HCT116 (cell line): ENCODE measurements around the gene POC1A. TPM values are rescaled to one million over a fixed set of nuclear protein-coding genes. Genes with fewer than 3 reads are reported as not detected.

Source experiments
- ATAC-seq: fragments of 200-7000 bp; cut with Tn5 transposase; 2 replicates; pipeline ENCODE4 v1.9.1; 2020; ENCODE audit warnings: mild to moderate bottlenecking, moderate library complexity
- BruUV-seq: library from RNA; stranded (reverse); fragments of 400-500 nt; replicated peaks from 2 replicates; lab custom pipeline; 2021; lab: Mats Ljungman, UMichigan
- CTCF ChIA-PET: fragments of 300-600 bp; sonication (Branson Sonifier 250); formaldehyde crosslinking; loops from one replicate; lab custom pipeline; 2021; ENCODE audit warnings: antibody characterized with exemption; lab: Charles Lee
- POLR2A ChIA-PET: fragments of 300-600, 350-600 bp; sonication (Branson Sonifier 250); formaldehyde crosslinking; loops from one replicate; lab custom pipeline; 2021; ENCODE audit warnings: antibody characterized with exemption; lab: Charles Lee
- RAD21 ChIA-PET, 2 experiments: fragments of 300-600 bp; sonication (Branson Sonifier 250); formaldehyde crosslinking; loops; one replicate each; lab custom pipeline; 2023; ENCODE audit warnings: low total read pairs in 2 of 2; ENCODE audit not compliant: uncharacterized antibody in 2 of 2, unreplicated experiment in 2 of 2, low non-redundant PET in 1 of 2; lab: Charles Lee
- DNase-seq: peaks from one replicate; pipeline ENCODE4 v3.0.0-alpha.2; 2010; ENCODE audit warnings: low read depth, low spot score
- H2AFZ ChIP-seq: fragments of 200-600 bp; shearing (Covaris generic), sonication (generic); 2 replicates; pipeline ENCODE4 v1.6.1; 2017; ENCODE audit warnings: low read depth, mixed run types, mixed read lengths, antibody characterized with exemption, low read length; ENCODE audit not compliant: poor library complexity, severe bottlenecking
- H3K27ac ChIP-seq: 2 replicates; pipeline ENCODE4 v1.5.1; 2012; ENCODE audit warnings: low read depth, low read length
- H3K27me3 ChIP-seq: fragments of 200-600 bp; sonication (generic); 2 replicates; pipeline ENCODE4 v1.6.1; 2016; ENCODE audit warnings: mixed run types, low read length, mixed read lengths; ENCODE audit not compliant: insufficient read depth
- H3K36me3 ChIP-seq, 2 experiments: fragments of 200-500 bp in 1 of 2; fragments of 200-600 bp in 1 of 2; sonication (Bioruptor generic) in 1 of 2; sonication (generic) in 1 of 2; 2 replicates each; pipeline versions ENCODE4 v1.5.1 to v1.6.1; 2014 to 2016; ENCODE audit warnings: low read length in 2 of 2, inconsistent platforms in 1 of 2, mixed read lengths in 1 of 2, mixed run types in 1 of 2; ENCODE audit not compliant: insufficient read depth in 2 of 2, control insufficient read depth in 1 of 2
- H3K4me1 ChIP-seq, 2 experiments: fragments of 200-600 bp in 1 of 2; sonication (generic) in 1 of 2; 2 replicates each; pipeline versions ENCODE4 v1.5.1 to v1.6.1; 2012 to 2017; ENCODE audit warnings: low read length in 2 of 2, inconsistent platforms in 1 of 2, mild to moderate bottlenecking in 1 of 2, mixed read lengths in 1 of 2, mixed run types in 1 of 2, moderate library complexity in 1 of 2; ENCODE audit not compliant: insufficient read depth in 2 of 2, control insufficient read depth in 1 of 2
- H3K4me2 ChIP-seq: fragments of 200-600 bp; sonication (generic); 2 replicates; pipeline ENCODE4 v1.6.1; 2017; ENCODE audit warnings: mixed run types, low read length, mixed read lengths
- H3K4me3 ChIP-seq, 2 experiments: fragments of 200-600 bp in 1 of 2; sonication (generic) in 1 of 2; replicated peaks in 1 of 2; 2 replicates each; pipeline ENCODE4 v1.5.1; 2011 to 2016; ENCODE audit warnings: low read length in 2 of 2, control low read depth in 1 of 2, low read depth in 1 of 2, mild to moderate bottlenecking in 1 of 2, mixed read lengths in 1 of 2, mixed run types in 1 of 2
- H3K79me2 ChIP-seq: fragments of 200-600 bp; sonication (generic); 2 replicates; pipeline ENCODE4 v1.6.1; 2017; ENCODE audit warnings: mild to moderate bottlenecking, mixed run types, low read length, moderate library complexity, mixed read lengths; ENCODE audit not compliant: insufficient read depth
- H3K9ac ChIP-seq: fragments of 200-600 bp; sonication (generic); 2 replicates; pipeline ENCODE4 v1.6.1; 2016; ENCODE audit warnings: low read length, mixed read lengths
- H3K9me2 ChIP-seq: fragments of 200-600 bp; sonication (generic), shearing (Covaris generic); 2 replicates; pipeline ENCODE4 v1.6.1; 2017; ENCODE audit warnings: mixed run types, mild to moderate bottlenecking, moderate library complexity; ENCODE audit not compliant: insufficient read depth
- H3K9me3 ChIP-seq, 2 experiments: fragments of 200-500 bp in 1 of 2; fragments of 200-600 bp in 1 of 2; sonication (Bioruptor generic) in 1 of 2; sonication (generic) in 1 of 2; 2 replicates each; pipeline ENCODE4 v1.6.1; 2014 to 2017; ENCODE audit warnings: low read length in 2 of 2, mixed read lengths in 2 of 2, inconsistent platforms in 1 of 2, low read depth in 1 of 2, mild to moderate bottlenecking in 1 of 2, mixed run types in 1 of 2, moderate library complexity in 1 of 2; ENCODE audit not compliant: control insufficient read depth in 1 of 2, insufficient read depth in 1 of 2
- H4K20me1 ChIP-seq: fragments of 200-600 bp; sonication (generic), shearing (Covaris generic); 2 replicates; pipeline ENCODE4 v1.6.1; 2017; ENCODE audit warnings: mixed run types, mild to moderate bottlenecking, moderate library complexity; ENCODE audit not compliant: insufficient read depth
- CBX3 ChIP-seq: IDR thresholded peaks from 2 replicates; pipeline ENCODE4 v1.6.1; 2012; ENCODE audit warnings: low read depth
- ELF1 ChIP-seq: IDR thresholded peaks from 2 replicates; pipeline ENCODE4 v1.6.1; 2012; ENCODE audit warnings: low read depth, borderline replicate concordance
- EZH2 ChIP-seq: fragments of 200-600 bp; sonication (generic); IDR thresholded peaks from 2 replicates; pipeline ENCODE4 v1.6.1; 2017; ENCODE audit warnings: antibody characterized with exemption, mixed run types
- RAD21 ChIP-seq: IDR thresholded peaks from 2 replicates; pipeline ENCODE4 v1.6.1; 2012; ENCODE audit warnings: low read depth, mild to moderate bottlenecking
- SIN3A ChIP-seq: IDR thresholded peaks from 2 replicates; pipeline ENCODE4 v1.6.1; 2012; ENCODE audit warnings: low read depth
- SP1 ChIP-seq: IDR thresholded peaks from 2 replicates; pipeline ENCODE4 v1.6.1; 2012; ENCODE audit warnings: low read depth
- ZFX ChIP-seq: fragments of 450-650 bp; IDR thresholded peaks from 2 replicates; pipeline ENCODE4 v1.6.1; 2017
- ZNF274 ChIP-seq: fragments of 200-500 bp; sonication (Bioruptor generic); IDR thresholded peaks from 2 replicates; pipeline ENCODE4 v1.6.1; 2014; ENCODE audit warnings: mild to moderate bottlenecking, low read depth, low read length, inconsistent platforms
- intact Hi-C: fragments of 100-400 bp; cut with micrococcal nuclease; formaldehyde crosslinking; loops from 2 replicates; pipeline ENCODE4 v1.10.0; 2022
- total RNA-seq: library from RNA; stranded (reverse); gene quantifications from one replicate; pipeline ENCODE4 v1.2.1, GENCODE V29; 2021; ENCODE audit not compliant: unreplicated experiment
- TF ChIP-seq, protein P1 (sequence below): IDR thresholded peaks from 2 replicates; pipeline ENCODE4 v1.6.1; 2012; ENCODE audit warnings: low read depth
- TF ChIP-seq, protein P2 (sequence below): IDR thresholded peaks from 2 replicates; pipeline ENCODE4 v1.6.1; 2012

POC1A gene
- total RNA-seq, 1 experiment from 2014 or later, result 34.0 TPM

DNA sequence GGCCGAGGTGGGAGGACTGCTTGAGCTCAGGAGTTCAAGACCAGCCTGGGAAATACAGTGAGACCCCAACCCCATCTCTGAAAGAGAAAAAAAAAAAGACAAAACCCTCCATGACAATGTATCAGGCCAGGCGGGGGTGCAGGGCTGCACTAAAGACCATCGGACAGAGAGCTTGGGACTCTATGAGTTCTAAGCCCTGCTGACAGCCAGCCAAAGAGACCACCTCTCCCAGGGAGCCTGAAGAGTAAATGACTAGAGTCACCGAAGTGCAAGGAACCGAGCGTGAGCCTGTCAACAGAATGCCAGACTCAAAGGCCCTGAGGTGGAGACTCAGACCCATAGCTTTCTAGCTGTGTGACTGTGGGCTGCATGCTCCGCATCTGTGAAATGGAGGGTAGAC lies 12.5 kb downstream of the POC1A start:
- CTCF ChIA-PET, result interaction anchor here (2.0 kb wide), 1 partner anchor 137 kb away, joined by 6 read pairs; no protein-coding TSS in a partner anchor
- Histone ChIP-seq H3K4me2 (no peak overlapping the region), H2AFZ (no peak overlapping the region), H3K27ac (no peak overlapping the region), H3K36me3 (peaks cover 7 to 20% of the 10 kb centered on the region in 2 experiments; a peak in 3 of 4 replicates), H3K9me2 (no peaks in the 10 kb centered on the region), H3K4me3 (no peak overlapping the region), H3K4me1 (peaks cover 0 to 4% of the 10 kb centered on the region in 2 experiments; a peak in 1 of 4 replicates)
- POLR2A ChIA-PET, result no interaction called here
- BruUV-seq, result no TSS peak
- intact Hi-C loops, result loop anchor here (5.0 kb wide), 1 partner anchor 89 kb away; no protein-coding TSS in a partner anchor
- RAD21 ChIA-PET, result no interaction called here
- TF ChIP-seq CBX3 (no peak), ELF1 (no peak), EZH2 (no peak), ZNF274 (no peak), SP1 (no peak), SIN3A (no peak), ZFX (no peak), RAD21 (no peak)
- TF ChIP-seq, protein P1, sequence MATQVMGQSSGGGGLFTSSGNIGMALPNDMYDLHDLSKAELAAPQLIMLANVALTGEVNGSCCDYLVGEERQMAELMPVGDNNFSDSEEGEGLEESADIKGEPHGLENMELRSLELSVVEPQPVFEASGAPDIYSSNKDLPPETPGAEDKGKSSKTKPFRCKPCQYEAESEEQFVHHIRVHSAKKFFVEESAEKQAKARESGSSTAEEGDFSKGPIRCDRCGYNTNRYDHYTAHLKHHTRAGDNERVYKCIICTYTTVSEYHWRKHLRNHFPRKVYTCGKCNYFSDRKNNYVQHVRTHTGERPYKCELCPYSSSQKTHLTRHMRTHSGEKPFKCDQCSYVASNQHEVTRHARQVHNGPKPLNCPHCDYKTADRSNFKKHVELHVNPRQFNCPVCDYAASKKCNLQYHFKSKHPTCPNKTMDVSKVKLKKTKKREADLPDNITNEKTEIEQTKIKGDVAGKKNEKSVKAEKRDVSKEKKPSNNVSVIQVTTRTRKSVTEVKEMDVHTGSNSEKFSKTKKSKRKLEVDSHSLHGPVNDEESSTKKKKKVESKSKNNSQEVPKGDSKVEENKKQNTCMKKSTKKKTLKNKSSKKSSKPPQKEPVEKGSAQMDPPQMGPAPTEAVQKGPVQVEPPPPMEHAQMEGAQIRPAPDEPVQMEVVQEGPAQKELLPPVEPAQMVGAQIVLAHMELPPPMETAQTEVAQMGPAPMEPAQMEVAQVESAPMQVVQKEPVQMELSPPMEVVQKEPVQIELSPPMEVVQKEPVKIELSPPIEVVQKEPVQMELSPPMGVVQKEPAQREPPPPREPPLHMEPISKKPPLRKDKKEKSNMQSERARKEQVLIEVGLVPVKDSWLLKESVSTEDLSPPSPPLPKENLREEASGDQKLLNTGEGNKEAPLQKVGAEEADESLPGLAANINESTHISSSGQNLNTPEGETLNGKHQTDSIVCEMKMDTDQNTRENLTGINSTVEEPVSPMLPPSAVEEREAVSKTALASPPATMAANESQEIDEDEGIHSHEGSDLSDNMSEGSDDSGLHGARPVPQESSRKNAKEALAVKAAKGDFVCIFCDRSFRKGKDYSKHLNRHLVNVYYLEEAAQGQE, result no peak
- TF ChIP-seq, protein P2, sequence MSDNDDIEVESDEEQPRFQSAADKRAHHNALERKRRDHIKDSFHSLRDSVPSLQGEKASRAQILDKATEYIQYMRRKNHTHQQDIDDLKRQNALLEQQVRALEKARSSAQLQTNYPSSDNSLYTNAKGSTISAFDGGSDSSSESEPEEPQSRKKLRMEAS, result no peak
- TF ChIP-seq, all 23 proteins: peak for 0
- Histone ChIP-seq H3K9ac (no peak overlapping the region), H3K79me2 (no peaks in the 10 kb centered on the region; the same call in 1 of the 2 replicates), H4K20me1 (no peaks in the 10 kb centered on the region; the same call in 1 of the 2 replicates), H3K9me3 (no peaks in the 10 kb centered on the region), H3K27me3 (no peaks in the 10 kb centered on the region)
- ATAC-seq (no peak), DNase-seq (no peak)
